T-helper 9 cell (primary cell): ENCODE results near the gene FAR2.
"Not testable (repeated sequence)": the region's sequence is repeated elsewhere in the genome, so short reads cannot be mapped to it uniquely, and the experiment has no call there.

Source experiments
- DNase-seq: peaks from one replicate; pipeline ENCODE4 v3.0.0-alpha.2; 2020

The FAR2 gene

GRCh38 chr12:29343022-29343799, 194.1 kb downstream of the FAR2 start:
- DNase-seq = no peak

DNA sequence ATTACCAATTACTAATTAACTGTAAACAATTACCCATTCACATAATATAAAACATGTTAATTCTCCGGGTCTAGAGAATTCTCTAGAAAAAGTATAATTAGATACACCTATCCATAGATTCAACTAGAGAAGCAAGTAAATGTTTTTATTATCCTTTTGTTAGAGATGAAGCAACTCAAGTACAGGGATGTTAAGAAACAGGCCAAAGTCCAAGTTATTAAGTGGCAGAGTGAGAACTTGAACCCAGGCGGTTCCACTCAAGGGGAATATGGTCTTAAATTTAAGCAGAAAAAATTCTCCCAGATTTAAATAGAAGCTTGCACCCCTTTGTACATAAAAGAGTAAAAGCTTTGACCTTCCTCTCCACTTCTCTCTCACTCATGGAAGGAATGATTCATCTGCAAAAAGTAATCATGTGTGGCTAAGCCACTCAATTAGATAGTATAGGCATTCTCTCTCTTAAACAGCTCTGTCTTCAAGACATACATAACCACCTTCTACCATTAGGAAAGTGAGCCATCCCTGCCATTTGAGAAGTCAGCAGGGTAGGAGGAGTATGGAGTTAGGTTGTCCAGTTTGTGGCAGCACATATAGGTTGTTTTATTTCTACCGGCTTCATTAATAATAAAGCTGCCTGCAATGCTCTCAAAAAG, 197.8 kb downstream of the FAR2 start:
- no peak for DNase-seq

DNA sequence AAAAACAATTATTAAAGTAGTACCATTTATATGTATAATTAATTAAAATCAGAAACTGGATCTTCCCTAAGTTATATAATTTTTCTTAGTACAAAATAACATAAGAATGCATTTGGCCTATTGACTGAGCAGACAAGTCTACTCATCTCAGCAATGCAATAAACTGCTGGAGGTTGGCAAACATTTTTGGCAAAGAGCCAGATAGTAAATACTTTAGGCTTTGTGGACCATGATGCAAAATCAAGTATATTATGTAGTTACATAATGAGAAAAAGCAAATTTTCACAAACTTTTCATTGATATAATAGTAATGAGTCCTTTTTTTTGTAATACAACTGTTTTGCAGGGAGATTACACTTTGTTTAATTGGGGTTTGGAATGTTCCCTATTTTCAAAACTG, 201.0 kb downstream of the FAR2 start:
- DNase-seq = no peak

GRCh38 chr12:29354954-29355353, 205.9 kb downstream of the FAR2 start:
- no peak for DNase-seq

- no peak for DNase-seq
Observed at GRCh38 chr12:29365091-29365490, 216.0 kb downstream of the FAR2 start.

DNA sequence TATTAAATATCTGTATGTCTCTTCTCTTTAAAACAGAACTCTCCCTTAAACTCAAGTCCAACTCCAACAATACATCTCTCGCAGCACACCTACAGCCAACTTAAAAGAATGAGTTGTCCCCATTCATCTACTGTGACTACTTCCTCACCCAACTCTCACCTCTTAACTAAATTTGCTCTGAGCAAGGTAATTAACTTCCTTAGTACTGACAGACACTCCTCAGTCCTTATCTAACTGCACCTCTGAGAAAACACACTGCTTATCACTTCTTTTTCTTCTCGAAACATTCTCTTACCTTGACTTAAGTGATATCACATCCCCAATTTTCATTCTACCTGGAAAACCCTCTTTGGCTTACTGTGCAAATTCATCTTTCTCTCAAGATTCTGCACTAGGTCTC, 224.9 kb downstream of the FAR2 start:
- no peak for DNase-seq

DNA sequence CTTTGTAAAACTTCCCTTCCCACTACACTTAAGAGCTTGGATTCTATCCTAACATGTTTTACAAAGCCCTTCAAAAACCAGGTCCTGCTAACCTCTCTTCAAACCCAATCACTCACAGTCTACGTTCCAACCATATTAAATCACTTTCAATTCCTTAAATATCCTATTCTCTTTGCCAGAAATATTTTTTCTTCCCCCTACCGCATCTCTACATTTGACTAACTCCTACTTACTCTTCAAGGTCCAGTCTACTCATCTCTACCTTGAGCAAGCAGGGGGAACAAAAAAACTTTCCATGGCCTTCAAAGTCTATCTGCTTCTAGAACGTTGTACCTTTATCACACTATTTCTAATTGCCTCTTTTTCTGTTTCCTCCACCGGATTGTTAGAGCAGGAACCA, 225.8 kb downstream of the FAR2 start:
- DNase-seq = no peak

- DNase-seq = no peak
Observed at GRCh38 chr12:29376118-29376517, 227.0 kb downstream of the FAR2 start.

GRCh38 chr12:29380536-29381523, 231.8 kb downstream of the FAR2 start, which contains the start of gene ERGIC2:
Gene ERGIC2, minus strand, starts transcription at chr12:29381172. Its CDS starts 9,539 bp downstream, at chr12:29371633.
- DNase-seq = peak; percentile 78

GRCh38 chr12:29382251-29382650, 233.2 kb downstream of the FAR2 start:
- DNase-seq = no peak

DNA sequence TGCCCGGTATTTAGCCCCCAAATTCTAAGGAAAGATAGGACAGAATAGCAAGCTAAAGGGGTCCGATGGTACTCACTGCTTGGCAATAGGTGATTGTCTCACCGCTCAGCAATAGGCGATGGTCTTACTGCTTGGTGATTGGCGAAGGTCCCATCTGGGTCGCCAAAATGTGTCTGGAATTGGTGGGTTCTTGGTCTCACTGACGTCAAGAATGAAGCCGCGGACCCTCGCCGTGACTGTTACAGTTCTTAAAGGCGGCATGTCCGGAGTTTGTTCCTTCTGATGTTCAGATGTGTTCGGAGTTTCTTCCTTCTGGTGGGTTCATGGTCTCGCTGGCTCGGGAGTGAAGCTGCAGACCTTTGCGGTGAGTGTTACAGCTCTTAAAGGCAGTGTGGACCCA, 236.1 kb downstream of the FAR2 start:
- DNase-seq = not testable (repeated sequence)
